ENCODE results near the gene SETD3. TPM values are rescaled to one million over a fixed set of nuclear protein-coding genes. Genes with fewer than 3 reads are reported as not detected.

Gene SETD3
- total RNA-seq, 1 donor from 2014 or later, result 26.4 TPM

DNA sequence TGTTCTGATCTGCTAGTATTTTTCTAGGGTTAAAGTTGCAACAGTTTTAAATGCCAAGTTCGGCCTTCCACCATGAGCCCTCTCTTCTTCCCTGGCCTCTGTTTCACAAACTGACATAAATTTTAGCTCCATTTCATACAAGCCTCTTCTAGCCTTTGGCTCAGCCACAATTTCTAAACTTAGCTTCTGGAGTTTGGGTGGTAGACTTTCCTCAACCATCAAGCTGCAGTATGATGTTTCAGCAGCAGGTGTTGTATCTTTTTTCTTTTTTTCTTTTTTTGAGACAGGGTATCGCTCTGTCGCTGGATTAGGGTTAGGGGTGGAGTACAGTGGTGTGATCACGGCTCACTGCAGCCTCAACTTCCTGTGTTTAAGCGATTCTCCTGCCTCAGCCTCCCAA, 29.4 kb downstream of the SETD3 start:
- H3K4me1 ChIP-seq, result no peaks in the 10 kb centered on the region
- intact Hi-C loops (cut with DNase I), result no loop called here
- H3K9me3 ChIP-seq, result no peaks in the 10 kb centered on the region
- no peaks in the 10 kb centered on the region for H3K27me3 ChIP-seq
- H3K4me3 ChIP-seq, result no peak overlapping the region
- TF ChIP-seq, protein P1, sequence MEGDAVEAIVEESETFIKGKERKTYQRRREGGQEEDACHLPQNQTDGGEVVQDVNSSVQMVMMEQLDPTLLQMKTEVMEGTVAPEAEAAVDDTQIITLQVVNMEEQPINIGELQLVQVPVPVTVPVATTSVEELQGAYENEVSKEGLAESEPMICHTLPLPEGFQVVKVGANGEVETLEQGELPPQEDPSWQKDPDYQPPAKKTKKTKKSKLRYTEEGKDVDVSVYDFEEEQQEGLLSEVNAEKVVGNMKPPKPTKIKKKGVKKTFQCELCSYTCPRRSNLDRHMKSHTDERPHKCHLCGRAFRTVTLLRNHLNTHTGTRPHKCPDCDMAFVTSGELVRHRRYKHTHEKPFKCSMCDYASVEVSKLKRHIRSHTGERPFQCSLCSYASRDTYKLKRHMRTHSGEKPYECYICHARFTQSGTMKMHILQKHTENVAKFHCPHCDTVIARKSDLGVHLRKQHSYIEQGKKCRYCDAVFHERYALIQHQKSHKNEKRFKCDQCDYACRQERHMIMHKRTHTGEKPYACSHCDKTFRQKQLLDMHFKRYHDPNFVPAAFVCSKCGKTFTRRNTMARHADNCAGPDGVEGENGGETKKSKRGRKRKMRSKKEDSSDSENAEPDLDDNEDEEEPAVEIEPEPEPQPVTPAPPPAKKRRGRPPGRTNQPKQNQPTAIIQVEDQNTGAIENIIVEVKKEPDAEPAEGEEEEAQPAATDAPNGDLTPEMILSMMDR (IDR thresholded peaks at IDR 0.05), result no peak
- H3K36me3 ChIP-seq, result peaks cover 41 to 74% of the 10 kb centered on the region in 2 donors
- no peak for DNase-seq (ENCODE audit: low spot score in 2 of 2)
- H3K27ac ChIP-seq, result no peak overlapping the region

DNA sequence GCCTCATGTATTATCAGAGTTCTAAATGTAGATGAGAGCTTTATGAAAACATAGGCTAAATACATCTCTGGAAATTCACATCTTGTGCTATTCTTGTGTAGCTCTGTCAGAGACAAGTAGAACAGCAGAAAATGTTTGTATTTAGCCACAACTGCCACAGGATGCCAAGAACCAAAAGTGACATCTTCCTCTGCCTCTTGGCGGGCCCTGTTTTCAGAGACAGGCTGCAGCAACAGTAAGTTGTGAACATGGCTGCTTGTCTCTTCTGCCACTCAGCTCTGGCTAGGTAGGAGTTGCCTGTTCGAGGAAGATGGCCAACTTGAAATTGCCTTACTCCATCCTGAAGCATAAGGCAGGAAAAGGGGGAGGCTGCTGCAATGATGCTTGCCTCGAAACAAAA, 30.4 kb downstream of the SETD3 start:
- TF ChIP-seq, protein P1 (IDR thresholded peaks at IDR 0.05), result no peak
- DNase-seq (ENCODE audit: low spot score in 2 of 2), result no peak
- Histone ChIP-seq H3K4me1 (no peaks in the 10 kb centered on the region), H3K27ac (no peak overlapping the region), H3K36me3 (peaks cover 46 to 70% of the 10 kb centered on the region in 2 donors), H3K9me3 (no peaks in the 10 kb centered on the region), H3K4me3 (no peak overlapping the region), H3K27me3 (no peaks in the 10 kb centered on the region)
- intact Hi-C loops (cut with DNase I), result no loop called here

- Histone ChIP-seq H3K36me3 (peaks cover 44 to 64% of the 10 kb centered on the region in 2 donors), H3K27me3 (no peaks in the 10 kb centered on the region), H3K9me3 (no peaks in the 10 kb centered on the region), H3K27ac (no peak overlapping the region), H3K4me1 (no peaks in the 10 kb centered on the region), H3K4me3 (no peak overlapping the region)
- DNase-seq (ENCODE audit: low spot score in 2 of 2), result no peak
- intact Hi-C loops (cut with DNase I), result no loop called here
- TF ChIP-seq, protein P1 (IDR thresholded peaks at IDR 0.05), result no peak
Measured at GRCh38 chr14:99447739-99448138, 32.9 kb downstream of the SETD3 start.

GRCh38 chr14:99445931-99446330, 34.7 kb downstream of the SETD3 start:
- Histone ChIP-seq H3K36me3 (peaks cover 34 to 58% of the 10 kb centered on the region in 2 donors), H3K27me3 (no peaks in the 10 kb centered on the region), H3K4me1 (no peaks in the 10 kb centered on the region), H3K9me3 (no peaks in the 10 kb centered on the region), H3K4me3 (no peak overlapping the region), H3K27ac (no peak overlapping the region)
- intact Hi-C loops (cut with DNase I), result no loop called here
- DNase-seq (ENCODE audit: low spot score in 2 of 2), result no peak
- TF ChIP-seq, protein P1 (IDR thresholded peaks at IDR 0.05), result no peak

DNA sequence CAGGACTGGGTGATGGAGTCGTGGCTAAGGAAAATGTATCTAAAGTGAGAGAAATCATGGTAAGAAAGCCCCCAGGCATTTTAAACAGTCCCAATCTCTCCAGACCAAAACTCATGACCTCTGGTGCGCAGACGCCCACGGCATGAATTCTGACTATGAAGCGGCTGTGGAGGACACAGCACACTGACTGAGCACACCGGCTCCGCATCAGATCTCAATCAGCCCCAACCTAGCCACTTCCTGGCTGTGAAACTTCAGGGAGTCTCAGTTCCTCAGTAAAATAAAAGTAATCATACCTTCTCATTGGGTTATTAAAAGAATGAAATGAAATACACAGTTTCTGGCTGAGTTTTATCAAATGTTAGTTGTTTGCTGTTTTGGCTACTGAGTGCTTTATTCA, 38.7 kb downstream of the SETD3 start:
- H3K4me3 ChIP-seq, result no peak overlapping the region
- intact Hi-C loops (cut with DNase I), result no loop called here
- H3K4me1 ChIP-seq, result no peaks in the 10 kb centered on the region
- peaks cover 26 to 48% of the 10 kb centered on the region in 2 donors for H3K36me3 ChIP-seq
- no peaks in the 10 kb centered on the region for H3K27me3 ChIP-seq
- TF ChIP-seq, protein P1 (IDR thresholded peaks at IDR 0.05), result no peak
- H3K9me3 ChIP-seq, result no peaks in the 10 kb centered on the region
- no peak overlapping the region for H3K27ac ChIP-seq
- DNase-seq (ENCODE audit: low spot score in 2 of 2), result no peak

All from ascending aorta (tissue), 2 donors.